Glomerular endothelial cell (primary cell): ENCODE measurements around the gene RPS6KA2. TPM values are rescaled to one million over a fixed set of nuclear protein-coding genes. Genes with fewer than 3 reads are reported as not detected.

Experiments
- DNase-seq: peaks from one replicate; pipeline ENCODE4 v3.0.0-alpha.2; 2011; ENCODE audit warnings: low read depth, low spot score; ENCODE audit errors: extremely low read depth
- total RNA-seq: library from RNA; depleted of rRNA; stranded (reverse); fragments of >200 nt; gene quantifications from 2 replicates; pipeline ENCODE4 v1.2.3, GENCODE V29; 2015

The RPS6KA2 gene
- total RNA-seq, 1 donor from 2014 or later, result 249 TPM

DNA sequence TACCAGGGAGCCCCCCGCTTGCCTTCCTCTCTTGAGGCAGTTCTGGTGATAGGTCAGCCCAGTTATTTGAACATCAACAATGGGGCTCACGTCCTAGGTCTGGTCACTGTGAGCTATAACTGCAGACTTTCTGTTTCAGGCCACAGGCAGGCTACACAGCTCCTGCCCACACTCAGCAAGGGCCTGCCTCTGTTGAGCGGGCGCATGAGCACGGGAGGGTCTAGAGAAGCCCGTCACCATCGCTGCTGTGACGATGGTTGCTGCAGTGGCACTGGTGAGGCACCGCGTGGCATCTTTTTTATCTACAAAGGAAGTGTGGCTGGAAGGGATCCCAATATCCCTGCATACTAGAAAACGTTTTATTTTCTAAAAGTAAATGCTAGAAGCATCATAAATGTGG lies 118.3 kb downstream of the RPS6KA2 start:
- DNase-seq, result no peak

DNA sequence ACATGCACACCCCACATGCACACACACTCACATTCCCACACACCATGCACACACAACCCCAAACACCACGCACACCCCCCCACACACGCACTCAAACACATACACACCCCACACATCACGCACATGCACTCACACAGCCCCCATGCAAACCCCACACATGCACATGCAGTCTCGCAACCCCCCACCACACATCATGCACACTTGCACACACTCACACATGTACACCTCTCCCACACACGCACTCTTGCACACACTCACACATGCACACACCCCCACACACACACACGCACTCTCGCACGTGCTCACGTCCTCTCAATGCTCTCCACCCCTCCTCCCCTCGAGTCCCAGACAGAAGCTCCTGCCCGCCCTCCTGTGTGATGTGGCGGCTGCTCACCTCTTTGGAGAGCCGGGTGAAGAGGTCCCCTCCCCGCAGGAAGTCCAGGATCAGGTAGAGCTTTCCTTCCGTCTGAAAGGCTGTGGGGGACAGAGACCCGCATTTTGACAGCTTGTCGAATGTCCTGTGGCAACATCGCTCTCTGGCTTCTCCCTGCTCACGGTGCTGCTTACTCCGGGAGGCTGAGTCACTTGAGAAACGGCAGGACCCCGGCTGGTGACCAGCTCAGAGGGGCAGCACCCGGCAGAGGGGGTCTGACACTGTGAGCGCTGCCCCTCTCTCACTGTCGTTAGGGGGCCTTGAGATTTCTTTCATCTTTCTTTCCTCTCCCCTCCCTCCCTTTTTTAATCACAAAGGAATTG lies 119.1 kb downstream of the RPS6KA2 start:
- no peak for DNase-seq

DNA sequence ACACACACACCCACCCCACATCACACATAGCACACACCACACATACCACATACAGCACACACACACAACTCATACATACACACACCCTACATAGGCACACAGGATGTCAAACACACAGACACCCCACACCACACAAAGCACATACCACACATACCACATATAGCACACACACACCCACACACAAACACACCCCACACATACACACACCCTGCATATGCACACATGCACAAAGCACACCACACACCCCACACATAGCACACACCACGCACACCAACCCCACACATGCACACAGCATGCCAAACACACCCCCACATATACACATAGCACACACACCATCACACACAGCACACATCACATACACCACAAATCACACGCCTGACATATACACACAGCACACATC lies 119.7 kb downstream of the RPS6KA2 start:
- no peak for DNase-seq

DNA sequence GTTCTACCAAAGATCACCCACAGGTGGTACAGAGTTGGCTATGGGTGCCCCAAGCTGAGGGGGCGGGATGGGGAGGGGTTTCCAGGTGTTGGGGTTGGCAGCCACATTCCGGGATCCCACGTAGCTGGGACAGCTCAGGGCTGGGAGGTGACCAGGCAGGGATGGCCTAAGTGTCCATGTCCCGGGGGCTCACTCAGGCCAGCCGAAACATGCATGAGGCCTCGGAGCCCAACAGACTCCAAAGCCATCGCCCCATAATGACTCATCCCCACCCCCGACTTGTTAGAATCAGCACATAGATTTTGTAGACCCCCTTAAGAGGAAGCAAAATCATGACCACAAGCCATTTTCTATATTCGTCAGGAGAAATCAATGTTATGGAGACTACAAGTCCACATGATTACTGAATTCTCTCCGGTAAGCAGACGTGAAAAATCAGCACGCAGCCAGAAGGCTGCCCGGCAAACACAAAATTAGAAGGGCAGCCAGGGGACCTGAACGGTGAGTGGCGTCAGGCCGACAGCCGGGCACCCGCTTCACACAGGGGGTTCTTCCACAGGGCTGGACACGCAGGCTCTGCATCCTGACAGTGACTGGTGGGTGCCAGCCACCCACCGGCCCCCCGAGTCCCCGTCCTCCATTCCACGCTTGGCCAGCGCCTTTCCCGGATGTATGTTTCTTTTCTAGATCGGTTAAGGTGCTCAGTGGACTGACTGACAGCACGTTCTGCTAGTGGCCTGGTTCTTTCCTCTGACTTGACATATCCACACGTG lies 121.7 kb downstream of the RPS6KA2 start:
- DNase-seq, result no peak

DNA sequence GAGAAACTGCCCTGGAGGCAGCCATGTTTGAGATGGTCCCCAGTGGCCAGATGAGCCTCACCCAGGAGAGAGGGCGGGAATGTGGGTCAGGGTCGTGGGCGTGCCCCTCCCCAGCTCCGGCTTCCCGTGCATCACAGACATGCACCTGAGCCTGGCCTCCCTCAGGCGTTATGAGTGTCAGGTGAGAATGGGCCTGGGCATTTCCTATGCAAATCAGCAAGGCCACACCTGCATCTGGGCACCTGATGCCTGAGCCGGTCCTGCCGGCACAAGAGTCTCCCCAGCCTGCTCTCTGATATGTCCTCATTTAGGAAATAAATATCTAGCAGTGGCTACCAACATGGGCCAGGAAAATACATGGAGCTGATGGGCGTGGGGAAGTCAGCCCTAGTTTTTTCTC lies 123.0 kb downstream of the RPS6KA2 start:
- DNase-seq, result no peak

DNA sequence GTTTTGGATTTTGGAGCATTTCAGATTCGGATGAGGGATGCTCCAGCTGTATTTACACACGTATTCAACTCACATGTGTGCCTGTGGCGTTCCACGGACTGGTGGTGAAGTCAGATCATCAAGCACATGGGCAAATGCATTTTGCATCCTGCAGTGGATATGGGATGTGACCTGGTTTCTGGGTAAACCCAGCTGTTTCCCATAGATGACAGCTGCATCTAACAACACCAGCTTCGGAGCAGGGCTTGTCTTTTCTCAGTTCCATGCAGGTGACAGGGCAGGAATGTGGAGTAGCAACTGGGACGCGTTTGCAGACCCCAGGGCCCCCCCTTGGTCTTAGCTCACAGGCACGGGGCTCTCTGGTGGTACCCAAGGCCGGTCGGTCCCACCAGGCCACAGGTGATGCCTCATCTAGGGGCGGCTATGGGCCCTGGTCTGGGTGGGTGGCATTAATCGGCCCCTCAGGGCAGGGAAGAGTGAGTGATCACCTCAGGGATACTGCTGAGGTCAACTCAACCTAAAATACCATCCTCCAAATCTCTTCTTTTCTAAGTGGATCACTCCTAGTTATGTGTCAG lies 123.8 kb downstream of the RPS6KA2 start:
- DNase-seq, result no peak

DNA sequence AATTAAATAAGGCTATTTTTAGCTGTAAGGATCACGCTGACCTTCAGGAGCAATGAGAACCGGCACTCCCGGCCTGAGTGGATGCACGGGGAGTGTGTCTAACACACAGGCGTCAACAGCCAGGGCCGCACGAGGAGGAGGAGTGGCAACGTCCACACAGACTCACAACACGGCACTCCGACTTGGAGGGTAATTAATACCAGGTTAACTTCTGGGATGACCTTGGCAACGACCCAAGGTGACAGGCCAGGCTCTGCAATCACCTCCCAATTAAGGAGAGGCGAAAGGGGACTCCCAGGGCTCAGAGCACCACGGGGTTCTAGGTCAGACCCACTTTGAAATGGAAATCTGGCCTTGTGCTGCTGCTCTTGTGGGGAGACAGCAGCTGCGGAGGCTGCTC lies 124.6 kb downstream of the RPS6KA2 start:
- DNase-seq, result no peak

DNA sequence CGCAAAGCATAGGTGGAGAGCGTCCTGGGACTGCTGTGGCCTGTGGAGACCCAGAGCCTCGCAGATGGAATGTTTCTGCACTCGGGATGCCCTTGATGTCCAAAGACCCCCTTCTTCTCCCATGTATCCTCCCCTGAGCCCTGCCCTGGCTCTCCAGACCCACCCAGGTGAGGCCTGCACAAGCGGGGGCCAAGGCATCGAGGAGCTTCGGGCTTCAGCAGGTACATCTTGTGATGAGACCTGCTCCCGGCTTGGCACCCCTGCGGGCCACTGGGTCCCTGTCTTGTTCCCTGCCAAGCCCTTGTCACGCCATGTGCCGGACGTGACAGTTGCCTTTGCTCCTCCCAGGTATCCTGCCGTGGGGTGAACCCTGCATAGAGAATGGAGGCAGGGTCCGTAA lies 125.8 kb downstream of the RPS6KA2 start:
- no peak for DNase-seq

DNA sequence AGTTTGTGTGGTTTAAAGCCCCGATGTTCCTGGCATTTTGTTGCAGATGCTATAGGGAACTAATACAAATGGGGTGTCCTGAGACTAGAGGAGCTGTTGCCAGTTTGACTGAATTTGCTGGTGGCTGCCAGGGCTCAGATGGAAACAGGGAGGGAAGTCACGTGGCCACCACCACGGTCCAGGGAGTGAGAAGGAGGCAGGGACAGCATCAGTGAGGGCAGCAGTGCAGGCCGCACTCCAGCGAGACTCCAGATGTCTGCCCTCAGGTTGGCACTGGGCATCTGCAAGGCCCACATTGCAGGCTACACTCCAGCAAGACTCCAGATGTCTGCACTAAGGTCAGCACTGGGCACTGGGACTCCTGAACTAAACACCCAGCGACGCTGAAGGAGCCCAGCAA lies 126.8 kb downstream of the RPS6KA2 start:
- no peak for DNase-seq

DNA sequence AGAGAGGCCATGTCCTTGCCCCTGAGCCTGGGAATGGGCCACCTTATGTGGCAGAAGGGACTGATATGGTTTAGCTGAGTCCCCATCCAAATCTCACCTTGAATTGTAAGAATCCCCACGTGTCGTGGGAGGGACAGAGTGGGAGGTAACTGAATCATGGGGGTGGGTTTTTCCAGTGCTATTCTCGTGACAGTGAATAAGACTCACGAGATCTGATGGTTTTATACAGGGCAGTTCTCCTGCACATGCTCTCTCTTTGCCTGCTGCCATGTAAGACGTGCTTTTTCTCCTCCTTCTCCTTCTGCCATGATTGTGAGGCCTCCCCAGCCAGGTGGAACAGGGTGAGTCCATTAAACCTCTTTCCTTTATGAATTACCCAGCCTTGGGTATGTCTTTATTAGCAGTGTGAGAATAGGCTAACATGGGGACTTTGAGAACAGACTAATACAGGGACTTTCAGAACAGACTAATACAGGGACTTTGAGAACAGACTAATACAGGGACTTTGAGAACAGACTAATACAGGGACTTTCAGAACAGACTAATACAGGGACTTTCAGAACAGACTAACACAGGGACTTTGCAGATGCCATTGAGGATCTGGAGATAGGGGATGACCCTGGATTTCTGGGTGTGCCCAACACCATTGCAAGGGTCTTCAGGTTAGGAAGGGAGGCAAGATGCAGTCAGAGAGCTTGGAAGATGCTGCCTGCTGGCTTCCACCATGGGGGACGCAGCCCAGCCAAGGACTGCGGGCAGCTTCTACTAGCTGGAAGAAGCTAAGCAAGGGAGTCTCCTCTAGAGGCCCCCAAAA lies 127.5 kb downstream of the RPS6KA2 start:
- DNase-seq, result no peak

DNA sequence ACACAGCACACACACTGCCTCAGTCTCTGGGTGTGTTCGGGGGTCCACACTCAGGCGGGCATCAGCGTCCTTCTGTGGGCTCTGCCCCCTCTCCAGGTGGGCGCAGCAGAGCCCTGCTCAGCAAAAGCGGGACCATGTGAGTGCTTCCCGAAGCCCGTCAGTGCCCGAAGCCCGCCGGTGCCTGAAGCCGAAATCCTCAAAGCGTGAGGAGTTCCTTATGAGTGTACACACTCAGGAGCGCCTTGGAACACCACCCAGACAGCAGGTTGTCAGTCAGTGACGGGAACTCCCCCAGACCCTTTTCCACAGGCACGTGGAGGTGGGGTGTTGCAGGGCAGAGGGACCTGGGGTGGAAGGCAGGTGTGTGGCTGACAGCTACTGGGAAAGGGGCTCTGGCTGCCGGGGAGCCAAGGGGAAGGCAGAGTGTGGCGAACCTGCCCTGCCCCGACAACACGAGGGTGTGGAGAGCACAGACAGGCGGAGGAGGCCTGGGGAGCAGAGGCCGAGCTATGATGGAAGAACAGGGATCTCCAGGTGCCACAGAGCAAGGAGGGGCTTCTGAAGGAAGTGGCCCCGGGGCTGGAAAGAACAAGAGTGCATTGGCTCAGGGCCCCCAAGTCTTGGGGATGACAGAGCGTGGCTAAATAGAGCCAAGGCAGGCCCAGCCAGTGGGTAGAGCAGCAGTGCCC lies 128.2 kb downstream of the RPS6KA2 start:
- no peak for DNase-seq

DNA sequence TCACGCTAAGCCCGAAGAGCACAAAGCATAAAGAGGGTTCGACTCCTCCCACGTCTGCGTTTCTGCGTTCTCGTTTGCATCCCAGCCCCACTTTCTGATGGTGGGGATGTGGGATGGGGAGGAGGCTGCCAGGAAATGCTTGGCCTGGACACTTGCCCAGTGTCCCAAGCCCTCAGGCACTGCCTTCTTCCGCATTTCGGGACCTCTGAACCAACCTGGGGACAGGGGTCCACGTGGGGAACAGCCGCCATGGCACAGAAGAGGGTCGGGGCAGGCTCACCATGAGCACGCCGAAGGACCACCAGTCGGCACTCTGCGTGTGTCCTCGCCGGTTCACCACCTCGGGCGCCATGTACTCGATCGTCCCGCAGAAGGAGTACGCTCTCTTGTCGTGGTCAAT lies 128.8 kb downstream of the RPS6KA2 start:
- no peak for DNase-seq

DNA sequence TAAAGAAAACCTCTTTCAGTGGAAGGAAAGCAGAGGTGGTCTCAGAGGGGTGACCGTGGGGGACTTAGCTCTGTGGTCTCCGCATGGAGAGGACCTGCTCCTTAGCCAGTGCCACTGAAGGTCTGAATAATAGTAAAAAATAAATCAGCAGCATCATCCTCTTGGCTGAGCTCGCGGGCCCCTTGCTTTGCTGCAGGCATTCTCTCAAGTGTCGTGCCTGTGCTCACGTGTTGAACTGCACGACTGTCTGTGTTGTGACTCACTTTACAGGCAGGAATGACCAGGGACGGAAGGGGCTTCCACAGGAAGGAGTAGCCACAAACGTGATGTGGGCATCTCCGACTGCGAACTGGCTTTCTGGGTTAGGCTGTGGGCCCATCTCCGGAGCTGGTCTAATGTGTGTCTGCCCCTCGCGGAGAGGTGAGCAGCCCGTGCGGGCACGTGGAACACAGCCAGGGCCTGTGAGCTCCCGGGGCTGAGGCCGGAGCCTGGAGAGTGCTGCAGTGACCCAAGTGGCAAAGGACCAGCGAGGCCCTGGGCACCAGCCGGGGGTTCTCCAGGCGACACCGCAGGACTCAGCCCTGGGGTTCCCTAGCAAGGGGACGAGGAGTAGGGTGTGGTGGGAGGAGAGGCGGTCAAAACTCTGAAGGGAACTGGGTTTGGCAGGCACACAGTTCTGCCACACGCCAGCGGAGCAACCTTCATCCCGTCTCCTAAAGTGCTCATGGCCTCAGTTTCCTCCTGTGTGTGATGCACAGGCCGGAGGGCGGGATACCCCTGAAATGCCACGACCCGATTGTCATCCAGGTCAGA lies 129.8 kb downstream of the RPS6KA2 start:
- DNase-seq, result no peak

DNA sequence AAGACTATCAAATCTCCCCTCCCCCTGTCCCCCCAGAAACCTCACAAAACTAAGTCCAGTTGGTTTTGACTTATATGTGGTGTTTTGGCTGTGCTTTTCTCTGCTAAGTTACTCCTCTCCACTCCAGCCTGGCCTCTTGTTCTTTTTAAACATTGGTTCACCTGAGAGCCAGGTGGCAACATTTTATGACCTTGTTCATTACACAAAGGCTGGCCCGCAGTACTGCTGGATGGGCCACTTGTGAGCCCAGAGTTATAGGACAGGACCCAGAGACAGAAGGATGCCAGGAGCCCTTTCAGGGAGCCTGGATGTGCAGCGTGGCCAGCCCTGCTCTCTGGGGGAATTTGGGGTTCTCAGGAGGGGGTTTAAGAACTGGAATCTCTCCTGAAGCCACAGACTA lies 130.6 kb downstream of the RPS6KA2 start:
- no peak for DNase-seq

DNA sequence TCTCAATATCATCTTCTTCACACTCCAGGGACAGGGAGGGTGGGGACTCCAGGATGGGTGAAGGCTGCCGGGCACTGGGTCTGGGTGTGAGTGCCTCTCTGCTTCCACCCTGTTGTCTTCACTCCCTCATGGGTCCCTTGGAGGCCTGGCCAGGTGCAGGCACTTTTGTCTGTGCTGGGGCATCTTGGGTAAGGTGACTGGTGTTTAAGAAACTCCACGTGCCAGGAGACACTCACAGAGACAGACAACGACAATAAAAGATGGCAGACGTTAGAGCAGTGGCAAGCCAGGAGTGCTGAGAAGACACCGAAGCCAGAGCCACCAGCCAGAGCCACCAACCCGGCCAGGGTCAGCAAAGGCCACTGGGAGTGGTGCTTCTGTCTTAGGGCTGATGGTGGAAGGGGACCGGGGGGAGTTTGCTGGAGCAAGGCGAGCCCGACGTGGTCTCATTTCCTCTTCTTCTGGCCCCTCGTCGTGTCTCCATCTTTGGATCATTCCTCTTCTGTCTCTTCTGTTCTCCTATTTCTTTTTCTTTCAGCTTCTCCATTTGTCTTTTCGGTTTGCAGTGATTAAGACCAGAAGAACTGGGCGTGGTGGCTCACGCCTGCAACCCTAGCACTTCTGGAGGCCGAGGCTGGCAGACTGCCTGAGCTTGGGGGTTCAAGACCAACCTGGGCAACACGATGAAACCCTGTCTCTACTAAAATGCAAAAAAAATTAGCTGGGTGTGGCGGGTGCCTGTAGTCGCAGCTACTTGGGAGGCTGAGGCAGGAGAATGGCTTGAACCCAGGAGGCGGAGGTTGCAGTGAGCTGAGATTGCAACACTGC lies 131.3 kb downstream of the RPS6KA2 start:
- no peak for DNase-seq

DNA sequence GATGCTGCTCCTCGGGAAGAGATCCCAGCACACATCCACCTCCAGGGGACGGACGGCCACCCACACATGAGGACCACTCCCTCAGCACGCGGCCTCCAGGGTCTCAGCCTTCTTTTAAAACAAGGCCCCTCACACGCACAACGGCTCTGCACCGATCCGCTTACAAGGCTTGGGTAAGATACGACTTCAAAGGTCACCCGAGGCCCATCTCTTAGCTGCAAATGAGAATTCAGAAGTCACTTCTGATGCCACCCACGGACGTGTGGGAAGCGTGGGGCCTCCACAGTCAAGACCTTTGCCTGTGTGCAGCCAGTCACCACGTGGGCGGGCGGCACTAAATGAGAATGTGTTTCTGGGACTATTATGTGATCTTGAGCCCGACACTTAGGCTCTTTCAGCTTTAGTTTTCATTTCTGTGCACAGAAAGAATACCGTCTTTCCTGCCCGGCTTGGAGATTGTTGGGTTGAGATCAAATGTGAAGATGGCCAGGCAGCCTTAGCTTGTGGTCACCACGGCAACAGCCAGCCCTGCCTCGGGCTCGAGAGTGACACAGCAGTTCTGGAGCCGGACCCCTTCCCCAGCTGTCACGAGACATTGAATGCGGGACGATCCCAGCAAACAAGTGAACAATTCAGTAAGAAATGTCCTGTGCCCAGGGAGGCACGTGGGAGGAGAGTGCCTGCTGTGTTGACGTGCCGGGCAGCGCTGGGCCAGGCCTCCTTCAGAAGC lies 132.1 kb downstream of the RPS6KA2 start:
- DNase-seq, result no peak

DNA sequence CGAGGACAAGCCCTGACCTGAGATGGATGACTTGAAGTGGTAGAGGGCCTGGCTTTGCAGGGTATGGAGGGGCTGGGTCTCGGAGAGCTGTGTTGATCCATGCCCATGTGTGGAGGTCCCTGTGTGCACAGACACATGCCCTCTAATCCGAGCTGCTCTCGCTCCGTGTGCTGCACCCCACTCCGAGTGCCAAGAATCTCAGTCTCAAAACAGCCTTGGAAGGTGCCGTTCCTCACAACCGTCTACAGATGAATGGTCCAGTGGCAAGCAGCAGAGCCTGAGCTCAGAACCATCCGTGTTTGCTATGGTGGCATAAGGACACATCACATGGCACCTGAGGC lies 133.0 kb downstream of the RPS6KA2 start:
- DNase-seq, result no peak

DNA sequence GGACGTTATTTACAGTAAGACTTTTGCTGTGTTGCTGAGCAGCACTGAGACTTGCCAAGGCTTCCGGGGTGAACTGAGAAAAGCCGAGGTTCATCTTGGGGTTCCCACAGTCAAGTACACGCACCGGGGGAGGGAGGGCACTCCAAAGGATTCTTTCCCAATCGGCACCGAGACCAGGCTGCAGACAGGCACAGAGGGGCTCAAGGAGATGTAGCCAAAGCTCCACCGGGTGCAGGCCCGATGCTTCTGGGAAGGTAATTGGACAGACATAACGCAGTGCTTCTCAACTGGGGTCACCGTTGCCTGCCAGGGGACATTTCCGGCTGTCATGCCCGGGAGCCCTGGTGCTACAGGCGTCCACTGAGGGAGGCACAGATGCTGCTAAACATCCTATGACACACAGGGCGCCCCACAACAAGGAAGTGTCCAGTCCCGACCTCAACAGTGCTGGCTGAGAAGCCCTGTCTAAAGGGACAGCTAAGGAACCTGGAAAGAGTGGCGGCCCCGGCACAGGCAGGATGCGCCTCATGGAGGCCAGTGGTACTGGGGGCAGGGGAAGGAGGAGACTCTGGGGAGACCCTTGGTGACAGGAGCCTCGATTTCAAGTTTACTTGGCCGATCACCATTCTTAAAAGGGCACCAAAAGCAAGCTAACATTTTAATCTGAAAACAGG lies 133.5 kb downstream of the RPS6KA2 start:
- no peak for DNase-seq
